Fibroblast of lung (primary cell): Measurements from ENCODE around the gene EFNA1. TPM values are rescaled to one million over a fixed set of nuclear protein-coding genes. Genes with fewer than 3 reads are reported as not detected.

Experiments
- DNase-seq, 2 donors: peaks; one replicate each; pipeline versions ENCODE4 v3.0.0 to v3.0.0-alpha.2; 2010; ENCODE audit warnings: low read depth in 2 of 2
- H2AFZ ChIP-seq: 2 replicates; pipeline ENCODE4 v1.5.1; 2012; ENCODE audit warnings: low read length, control low read depth, inconsistent platforms
- H3K27ac ChIP-seq: 2 replicates; pipeline ENCODE4 v1.5.1; 2011; ENCODE audit warnings: low read length, control low read depth; ENCODE audit not compliant: insufficient read depth
- H3K27me3 ChIP-seq: 2 replicates; pipeline ENCODE4 v1.5.1; 2011; ENCODE audit warnings: mild to moderate bottlenecking, low read length; ENCODE audit not compliant: control insufficient read depth, insufficient read depth
- H3K36me3 ChIP-seq: 2 replicates; pipeline ENCODE4 v1.5.1; 2011; ENCODE audit warnings: low read length; ENCODE audit not compliant: control insufficient read depth, insufficient read depth
- H3K4me1 ChIP-seq: 2 replicates; pipeline ENCODE4 v1.5.1; 2011; ENCODE audit warnings: low read length; ENCODE audit not compliant: control insufficient read depth, insufficient read depth; ENCODE audit errors: extremely low read depth
- H3K4me2 ChIP-seq: 2 replicates; pipeline ENCODE4 v1.5.1; 2011; ENCODE audit warnings: low read length, control low read depth; ENCODE audit not compliant: insufficient read depth; ENCODE audit errors: extremely low read depth
- H3K4me3 ChIP-seq, 4 experiments: fragments of 200-600 bp in 1 of 4; sonication (generic) in 1 of 4; replicated peaks in 1 of 4; 2 replicates each; pipeline ENCODE4 v1.5.1; 2011 to 2016; ENCODE audit warnings: low read length in 4 of 4, low read depth in 3 of 4, mild to moderate bottlenecking in 3 of 4, control low read depth in 2 of 4, inconsistent platforms in 1 of 4, mixed read lengths in 1 of 4; ENCODE audit not compliant: insufficient read depth in 1 of 4; ENCODE audit errors: control extremely low read depth in 1 of 4
- H3K79me2 ChIP-seq: 2 replicates; pipeline ENCODE4 v1.5.1; 2012; ENCODE audit warnings: mild to moderate bottlenecking, low read length, inconsistent platforms; ENCODE audit not compliant: control insufficient read depth, insufficient read depth
- H3K9ac ChIP-seq: 2 replicates; pipeline ENCODE4 v1.5.1; 2011; ENCODE audit warnings: mild to moderate bottlenecking, low read length, control low read depth; ENCODE audit not compliant: insufficient read depth
- H3K9me3 ChIP-seq: 2 replicates; pipeline ENCODE4 v1.5.1; 2012; ENCODE audit warnings: low read depth, low read length; ENCODE audit not compliant: control insufficient read depth, insufficient read depth
- H4K20me1 ChIP-seq: 2 replicates; pipeline ENCODE4 v1.5.1; 2011; ENCODE audit warnings: low read length; ENCODE audit not compliant: control insufficient read depth, insufficient read depth; ENCODE audit errors: extremely low read depth
- CTCF ChIP-seq, 2 donors: IDR thresholded peaks in 1 of 2; conservative IDR thresholded peaks in 1 of 2; 1 replicate in 1 of 2; 2 replicates in 1 of 2; pipeline ENCODE4 v1.5.1; 2011 to 2012; ENCODE audit warnings: low read length in 2 of 2, control low read depth in 1 of 2, inconsistent platforms in 1 of 2, low read depth in 1 of 2, mild to moderate bottlenecking in 1 of 2
- EZH2 ChIP-seq: IDR thresholded peaks from 2 replicates; pipeline ENCODE4 v1.5.1; 2012; ENCODE audit warnings: low read length, control low read depth, mild to moderate bottlenecking; ENCODE audit errors: missing control alignments
- polyA plus RNA-seq, 2 donors: library from polyadenylated mRNA; depleted of rRNA in 1 of 2; stranded (reverse) in 1 of 2; unstranded in 1 of 2; fragments of >200 nt; gene quantifications; 2 replicates each; pipeline ENCODE4 v1.2.1, GENCODE V29; 2011 to 2012; ENCODE audit warnings: missing spikeins in 1 of 2
- total RNA-seq: library from RNA; depleted of rRNA; stranded (reverse); fragments of >200 nt; gene quantifications from 2 replicates; pipeline ENCODE4 v1.2.1, GENCODE V29; 2014

Gene EFNA1
- total and polyA plus RNA-seq, 2 donors (not counting 1 experiment from before 2014, with no cell fraction given): 0.07 TPM; not detected in 1

GRCh38 chr1:155128755-155129473 lies 1.2 kb downstream of the EFNA1 start:
- TF ChIP-seq EZH2 (peak; percentile 21), CTCF (conservative IDR thresholded peaks at IDR 0.05 in 1 of 2, IDR thresholded peaks at IDR 0.05 in 1 of 2; ENCODE audit: low read depth in 1 of 2, low read length in 2 of 2) (no peak)
- no peak overlapping the region for H2AFZ ChIP-seq
- H3K4me3 ChIP-seq: peak overlapping the region in 1 of 4 experiments; percentile 58
- H3K9ac ChIP-seq: no peak overlapping the region
- H3K36me3 ChIP-seq: no peaks in the 10 kb centered on the region
- H3K27me3 ChIP-seq: peaks cover 53% of the 10 kb centered on the region
- H4K20me1 ChIP-seq: no peaks in the 10 kb centered on the region
- no peaks in the 10 kb centered on the region for H3K79me2 ChIP-seq
- no peak for DNase-seq
- H3K9me3 ChIP-seq: no peaks in the 10 kb centered on the region
- H3K4me1 ChIP-seq: peaks cover 2% of the 10 kb centered on the region
- no peak overlapping the region for H3K27ac ChIP-seq
- no peak overlapping the region for H3K4me2 ChIP-seq

GRCh38 chr1:155130272-155131006 lies 2.8 kb downstream of the EFNA1 start:
- Histone ChIP-seq H3K4me2 (no peak overlapping the region), H3K9me3 (no peaks in the 10 kb centered on the region), H3K4me3 (no peak overlapping the region), H3K9ac (no peak overlapping the region), H4K20me1 (no peaks in the 10 kb centered on the region), H3K27me3 (peaks cover 41% of the 10 kb centered on the region), H3K36me3 (no peaks in the 10 kb centered on the region), H3K4me1 (peaks cover 9% of the 10 kb centered on the region), H2AFZ (no peak overlapping the region), H3K27ac (no peak overlapping the region), H3K79me2 (no peaks in the 10 kb centered on the region)
- TF ChIP-seq EZH2 (no peak), CTCF (conservative IDR thresholded peaks at IDR 0.05 in 1 of 2, IDR thresholded peaks at IDR 0.05 in 1 of 2; ENCODE audit: low read depth in 1 of 2, low read length in 2 of 2) (no peak)
- no peak for DNase-seq

GRCh38 chr1:155131285-155131684 lies 3.6 kb downstream of the EFNA1 start:
- no peak for TF ChIP-seq EZH2
- TF ChIP-seq CTCF (conservative IDR thresholded peaks at IDR 0.05 in 1 of 2, IDR thresholded peaks at IDR 0.05 in 1 of 2; ENCODE audit: low read depth in 1 of 2, low read length in 2 of 2): no peak
- Histone ChIP-seq H4K20me1 (no peaks in the 10 kb centered on the region), H3K4me2 (no peak overlapping the region), H3K27me3 (peaks cover 33% of the 10 kb centered on the region), H3K4me3 (no peak overlapping the region), H3K9me3 (no peaks in the 10 kb centered on the region), H3K4me1 (peaks cover 9% of the 10 kb centered on the region), H3K9ac (no peak overlapping the region), H3K79me2 (no peaks in the 10 kb centered on the region), H3K27ac (no peak overlapping the region), H2AFZ (no peak overlapping the region), H3K36me3 (no peaks in the 10 kb centered on the region)
- DNase-seq: no peak
